ENCODE data around the gene DEAF1.

- TF ChIP-seq, protein P1, sequence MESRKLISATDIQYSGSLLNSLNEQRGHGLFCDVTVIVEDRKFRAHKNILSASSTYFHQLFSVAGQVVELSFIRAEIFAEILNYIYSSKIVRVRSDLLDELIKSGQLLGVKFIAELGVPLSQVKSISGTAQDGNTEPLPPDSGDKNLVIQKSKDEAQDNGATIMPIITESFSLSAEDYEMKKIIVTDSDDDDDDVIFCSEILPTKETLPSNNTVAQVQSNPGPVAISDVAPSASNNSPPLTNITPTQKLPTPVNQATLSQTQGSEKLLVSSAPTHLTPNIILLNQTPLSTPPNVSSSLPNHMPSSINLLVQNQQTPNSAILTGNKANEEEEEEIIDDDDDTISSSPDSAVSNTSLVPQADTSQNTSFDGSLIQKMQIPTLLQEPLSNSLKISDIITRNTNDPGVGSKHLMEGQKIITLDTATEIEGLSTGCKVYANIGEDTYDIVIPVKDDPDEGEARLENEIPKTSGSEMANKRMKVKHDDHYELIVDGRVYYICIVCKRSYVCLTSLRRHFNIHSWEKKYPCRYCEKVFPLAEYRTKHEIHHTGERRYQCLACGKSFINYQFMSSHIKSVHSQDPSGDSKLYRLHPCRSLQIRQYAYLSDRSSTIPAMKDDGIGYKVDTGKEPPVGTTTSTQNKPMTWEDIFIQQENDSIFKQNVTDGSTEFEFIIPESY (IDR thresholded peaks at IDR 0.05; ENCODE audit: extremely low read depth, insufficient replicate concordance, low read length) = no peak
- TF ChIP-seq MAX (IDR thresholded peaks at IDR 0.05) (no peak), CTCF (IDR thresholded peaks at IDR 0.05 in 2 of 3, conservative IDR thresholded peaks at IDR 0.05 in 1 of 3; ENCODE audit: borderline replicate concordance in 1 of 3, insufficient read depth in 1 of 3, low read depth in 2 of 3, low read length in 2 of 3) (no peak), POLR2A (IDR thresholded peaks at IDR 0.05; ENCODE audit: borderline replicate concordance, extremely low read depth, insufficient read depth, insufficient read length) (no peak), SRF (IDR thresholded peaks at IDR 0.05; ENCODE audit: low read depth) (no peak), YY1 (IDR thresholded peaks at IDR 0.05; ENCODE audit: extremely low read depth, insufficient replicate concordance, low read depth, low read length) (no peak), EZH2 (IDR thresholded peaks at IDR 0.05) (no peak), JUND (IDR thresholded peaks at IDR 0.05) (no peak), RAD21 (IDR thresholded peaks at IDR 0.05; ENCODE audit: low read depth) (no peak), FOSL1 (IDR thresholded peaks at IDR 0.05; ENCODE audit: low read depth) (no peak)
- TF ChIP-seq, protein P2, sequence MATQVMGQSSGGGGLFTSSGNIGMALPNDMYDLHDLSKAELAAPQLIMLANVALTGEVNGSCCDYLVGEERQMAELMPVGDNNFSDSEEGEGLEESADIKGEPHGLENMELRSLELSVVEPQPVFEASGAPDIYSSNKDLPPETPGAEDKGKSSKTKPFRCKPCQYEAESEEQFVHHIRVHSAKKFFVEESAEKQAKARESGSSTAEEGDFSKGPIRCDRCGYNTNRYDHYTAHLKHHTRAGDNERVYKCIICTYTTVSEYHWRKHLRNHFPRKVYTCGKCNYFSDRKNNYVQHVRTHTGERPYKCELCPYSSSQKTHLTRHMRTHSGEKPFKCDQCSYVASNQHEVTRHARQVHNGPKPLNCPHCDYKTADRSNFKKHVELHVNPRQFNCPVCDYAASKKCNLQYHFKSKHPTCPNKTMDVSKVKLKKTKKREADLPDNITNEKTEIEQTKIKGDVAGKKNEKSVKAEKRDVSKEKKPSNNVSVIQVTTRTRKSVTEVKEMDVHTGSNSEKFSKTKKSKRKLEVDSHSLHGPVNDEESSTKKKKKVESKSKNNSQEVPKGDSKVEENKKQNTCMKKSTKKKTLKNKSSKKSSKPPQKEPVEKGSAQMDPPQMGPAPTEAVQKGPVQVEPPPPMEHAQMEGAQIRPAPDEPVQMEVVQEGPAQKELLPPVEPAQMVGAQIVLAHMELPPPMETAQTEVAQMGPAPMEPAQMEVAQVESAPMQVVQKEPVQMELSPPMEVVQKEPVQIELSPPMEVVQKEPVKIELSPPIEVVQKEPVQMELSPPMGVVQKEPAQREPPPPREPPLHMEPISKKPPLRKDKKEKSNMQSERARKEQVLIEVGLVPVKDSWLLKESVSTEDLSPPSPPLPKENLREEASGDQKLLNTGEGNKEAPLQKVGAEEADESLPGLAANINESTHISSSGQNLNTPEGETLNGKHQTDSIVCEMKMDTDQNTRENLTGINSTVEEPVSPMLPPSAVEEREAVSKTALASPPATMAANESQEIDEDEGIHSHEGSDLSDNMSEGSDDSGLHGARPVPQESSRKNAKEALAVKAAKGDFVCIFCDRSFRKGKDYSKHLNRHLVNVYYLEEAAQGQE (IDR thresholded peaks at IDR 0.05; ENCODE audit: low read depth) = no peak
Observed at GRCh38 chr11:637593-638521, 57.2 kb downstream of the DEAF1 start.

All from HCT116 (cell line).